H9 (cell line): Measurements from ENCODE around the gene RBMS3. TPM values are rescaled to one million over a fixed set of nuclear protein-coding genes. Genes with fewer than 3 reads are reported as not detected.

Experiments
- DNase-seq: peaks from one replicate; pipeline ENCODE4 v3.0.0-alpha.2; 2017
- H2AFZ ChIP-seq: one replicate; pipeline ENCODE4 v1.6.1; 2013; ENCODE audit warnings: mild to moderate bottlenecking, low read length, control low read depth, moderate library complexity
- H2AK5ac ChIP-seq: 2 replicates; pipeline ENCODE4 v1.6.1; 2013; ENCODE audit warnings: low read length, control low read depth, mixed read lengths; ENCODE audit not compliant: insufficient read length
- H2BK120ac ChIP-seq: one replicate; pipeline ENCODE4 v1.6.1; 2013; ENCODE audit warnings: low read depth, mild to moderate bottlenecking, low read length, control low read depth, inconsistent platforms; ENCODE audit not compliant: poor library complexity, severe bottlenecking
- H2BK12ac ChIP-seq: 2 replicates; pipeline ENCODE4 v1.6.1; 2013; ENCODE audit warnings: low read length, control low read depth, mixed read lengths, low read depth; ENCODE audit not compliant: insufficient read length
- H2BK15ac ChIP-seq: 2 replicates; pipeline ENCODE4 v1.6.1; 2013; ENCODE audit warnings: low read depth, low read length, control low read depth
- H2BK20ac ChIP-seq: one replicate; pipeline ENCODE4 v1.6.1; 2013; ENCODE audit warnings: low read depth, mild to moderate bottlenecking, low read length, control low read depth, inconsistent platforms; ENCODE audit not compliant: poor library complexity, severe bottlenecking
- H2BK5ac ChIP-seq: 2 replicates; pipeline ENCODE4 v1.6.1; 2013; ENCODE audit warnings: low read length, control low read depth, mixed read lengths; ENCODE audit not compliant: insufficient read length
- H3K14ac ChIP-seq: 2 replicates; pipeline ENCODE4 v1.6.1; 2013; ENCODE audit warnings: low read length, control low read depth; ENCODE audit not compliant: insufficient read depth
- H3K18ac ChIP-seq: 2 replicates; pipeline ENCODE4 v1.6.1; 2013; ENCODE audit warnings: low read depth, mild to moderate bottlenecking, mixed read lengths, low read length, control low read depth; ENCODE audit not compliant: insufficient read length
- H3K23ac ChIP-seq: 2 replicates; pipeline ENCODE4 v1.6.1; 2013; ENCODE audit warnings: low read length, control low read depth, mixed read lengths, low read depth; ENCODE audit not compliant: insufficient read length
- H3K23me2 ChIP-seq: 2 replicates; pipeline ENCODE4 v1.6.1; 2013; ENCODE audit warnings: low read depth, mild to moderate bottlenecking, mixed read lengths, low read length, control low read depth; ENCODE audit not compliant: insufficient read length, poor library complexity, severe bottlenecking
- H3K27ac ChIP-seq: 2 replicates; pipeline ENCODE4 v1.5.1; 2013; ENCODE audit warnings: low read length, control low read depth, mixed read lengths, low read depth; ENCODE audit not compliant: insufficient read length
- H3K27me3 ChIP-seq: 2 replicates; pipeline ENCODE4 v1.6.1; 2013; ENCODE audit warnings: low read length, control low read depth, inconsistent platforms; ENCODE audit not compliant: insufficient read depth
- H3K4ac ChIP-seq: 2 replicates; pipeline ENCODE4 v1.6.1; 2013; ENCODE audit warnings: low read depth, mild to moderate bottlenecking, control low read depth, inconsistent platforms, low read length, moderate library complexity
- H3K4me1 ChIP-seq: 2 replicates; pipeline ENCODE4 v1.6.1; 2013; ENCODE audit warnings: low read length, control low read depth, inconsistent platforms; ENCODE audit not compliant: insufficient read depth
- H3K4me2 ChIP-seq: 2 replicates; pipeline ENCODE4 v1.6.1; 2013; ENCODE audit warnings: low read length, control low read depth, mixed read lengths; ENCODE audit not compliant: insufficient read length, insufficient read depth
- H3K56ac ChIP-seq: 2 replicates; pipeline ENCODE4 v1.6.1; 2013; ENCODE audit warnings: low read depth, mild to moderate bottlenecking, mixed read lengths, low read length, control low read depth; ENCODE audit not compliant: insufficient read length
- H3K79me1 ChIP-seq: 2 replicates; pipeline ENCODE4 v1.6.1; 2013; ENCODE audit warnings: low read depth, mild to moderate bottlenecking, moderate library complexity, low read length, control low read depth, inconsistent platforms; ENCODE audit not compliant: insufficient read depth, poor library complexity, severe bottlenecking
- H3K79me2 ChIP-seq: 2 replicates; pipeline ENCODE4 v1.6.1; 2013; ENCODE audit warnings: low read length, control low read depth, inconsistent platforms; ENCODE audit not compliant: insufficient read depth
- H3K9ac ChIP-seq: 2 replicates; pipeline ENCODE4 v1.6.1; 2013; ENCODE audit warnings: low read length, control low read depth, mixed read lengths; ENCODE audit not compliant: insufficient read length; ENCODE audit errors: extremely low read depth
- H3K9me3 ChIP-seq: one replicate; pipeline ENCODE4 v1.6.1; 2013; ENCODE audit warnings: low read depth, low read length, inconsistent platforms; ENCODE audit not compliant: control insufficient read depth
- H3T11ph ChIP-seq: one replicate; pipeline ENCODE4 v1.6.1; 2013; ENCODE audit warnings: mild to moderate bottlenecking, low read length, control low read depth, inconsistent platforms
- H4K20me1 ChIP-seq: one replicate; pipeline ENCODE4 v1.6.1; 2013; ENCODE audit not compliant: control insufficient read depth, insufficient read length, insufficient read depth
- H4K5ac ChIP-seq: 2 replicates; pipeline ENCODE4 v1.6.1; 2013; ENCODE audit warnings: low read depth, mild to moderate bottlenecking, mixed read lengths, low read length, control low read depth; ENCODE audit not compliant: insufficient read length
- H4K8ac ChIP-seq: replicated peaks from 2 replicates; pipeline ENCODE4 v1.6.1; 2013; ENCODE audit warnings: low read length, control low read depth, mixed read lengths, low read depth; ENCODE audit not compliant: insufficient read length
- H4K91ac ChIP-seq: 2 replicates; pipeline ENCODE4 v1.6.1; 2013; ENCODE audit warnings: low read depth, mild to moderate bottlenecking, moderate library complexity, mixed read lengths, low read length, control low read depth; ENCODE audit not compliant: insufficient read length
- H3K27ac Mint-ChIP-seq, 3 experiments: 2 replicates in 2 of 3; 3 replicates in 1 of 3; pipeline ENCODE4 v1.8.0; 2020 to 2021; ENCODE audit warnings: mixed read lengths in 3 of 3, mild to moderate bottlenecking in 1 of 3, moderate library complexity in 1 of 3
- H3K27me3 Mint-ChIP-seq: 2 replicates; pipeline ENCODE4 v1.8.0; 2021; ENCODE audit warnings: low read depth, mild to moderate bottlenecking, moderate library complexity, mixed read lengths
- H3K36me3 Mint-ChIP-seq, 3 experiments: 2 replicates in 2 of 3; 3 replicates in 1 of 3; pipeline ENCODE4 v1.8.0; 2020 to 2021; ENCODE audit warnings: low read depth in 3 of 3, mixed read lengths in 3 of 3; ENCODE audit not compliant: insufficient read depth in 1 of 3
- H3K4me1 Mint-ChIP-seq, 2 experiments: 2 replicates each; pipeline ENCODE4 v1.8.0; 2020; ENCODE audit warnings: mixed read lengths in 2 of 2
- H3K4me3 Mint-ChIP-seq, 2 experiments: 2 replicates in 1 of 2; 3 replicates in 1 of 2; pipeline ENCODE4 v1.8.0; 2020 to 2021; ENCODE audit warnings: mild to moderate bottlenecking in 2 of 2, mixed read lengths in 2 of 2, moderate library complexity in 1 of 2
- H3K9me3 Mint-ChIP-seq, 2 experiments: 2 replicates in 1 of 2; 3 replicates in 1 of 2; pipeline ENCODE4 v1.8.0; 2020; ENCODE audit warnings: mild to moderate bottlenecking in 2 of 2, mixed read lengths in 2 of 2, moderate library complexity in 1 of 2
- WGBS: extraction: QIAGEN DNeasy Blood & Tissue Kit; methylation state at CpG from one replicate; pipeline ENCODE4 v1.1.7; 2013; ENCODE audit warnings: missing lambda C conversion rate, low lambda C conversion rate, mixed read lengths; ENCODE audit not compliant: insufficient read length; ENCODE audit errors: extremely low coverage; 5-methylcytosine and 5-hydroxymethylcytosine counted together
- total RNA-seq: library from RNA; stranded (reverse); gene quantifications from 2 replicates; pipeline ENCODE4 v1.2.1, GENCODE V29; 2021
- TF ChIP-seq, protein P1 (sequence below): fragments of 200-600 bp; sonication (generic); conservative IDR thresholded peaks from 3 replicates; pipeline ENCODE4 v1.8.0; 2021; ENCODE audit warnings: antibody characterized with exemption, mild to moderate bottlenecking

The RBMS3 gene
- total RNA-seq, 1 experiment from 2014 or later: 8.1 TPM

GRCh38 chr3:29977360-29977759 is 696.5 kb downstream of the RBMS3 start:
- Histone ChIP-seq H3K9ac (no peak overlapping the region), H3K79me1 (no peaks in the 10 kb centered on the region), H3T11ph (no peak overlapping the region), H3K4me2 (no peak overlapping the region), H3K14ac (no peak overlapping the region), H2AK5ac (no peak overlapping the region), H3K18ac (no peak overlapping the region), H3K27me3 (no peaks in the 10 kb centered on the region), H3K56ac (no peak overlapping the region), H4K20me1 (no peaks in the 10 kb centered on the region), H3K9me3 (peaks cover 7% of the 10 kb centered on the region), H3K79me2 (no peaks in the 10 kb centered on the region), H2BK15ac (no peak overlapping the region), H4K91ac (no peak overlapping the region), H3K4ac (no peak overlapping the region), H2BK12ac (no peak overlapping the region), H3K23me2 (no peaks in the 10 kb centered on the region), H3K27ac (no peak overlapping the region), H2BK20ac (no peak overlapping the region), H4K8ac (no peak overlapping the region), H4K5ac (no peak overlapping the region), H2AFZ (no peak overlapping the region), H3K23ac (no peak overlapping the region), H2BK5ac (no peak overlapping the region), H3K4me1 (peaks cover 2% of the 10 kb centered on the region; the same call in 1 of the 2 replicates), H2BK120ac (no peak overlapping the region)
- Mint-ChIP-seq H3K27ac (no peak overlapping the region), H3K36me3 (peaks cover 14 to 23% (median 18%) of the 10 kb centered on the region in 3 experiments), H3K4me1 (peaks cover 18 to 20% of the 10 kb centered on the region in 2 experiments), H3K4me3 (no peak overlapping the region), H3K9me3 (peaks cover 15 to 18% of the 10 kb centered on the region in 2 experiments), H3K27me3 (no peaks in the 10 kb centered on the region)
- no CpG with 5 or more reads among the region's 2 CpGs for WGBS
- TF ChIP-seq, protein P1, sequence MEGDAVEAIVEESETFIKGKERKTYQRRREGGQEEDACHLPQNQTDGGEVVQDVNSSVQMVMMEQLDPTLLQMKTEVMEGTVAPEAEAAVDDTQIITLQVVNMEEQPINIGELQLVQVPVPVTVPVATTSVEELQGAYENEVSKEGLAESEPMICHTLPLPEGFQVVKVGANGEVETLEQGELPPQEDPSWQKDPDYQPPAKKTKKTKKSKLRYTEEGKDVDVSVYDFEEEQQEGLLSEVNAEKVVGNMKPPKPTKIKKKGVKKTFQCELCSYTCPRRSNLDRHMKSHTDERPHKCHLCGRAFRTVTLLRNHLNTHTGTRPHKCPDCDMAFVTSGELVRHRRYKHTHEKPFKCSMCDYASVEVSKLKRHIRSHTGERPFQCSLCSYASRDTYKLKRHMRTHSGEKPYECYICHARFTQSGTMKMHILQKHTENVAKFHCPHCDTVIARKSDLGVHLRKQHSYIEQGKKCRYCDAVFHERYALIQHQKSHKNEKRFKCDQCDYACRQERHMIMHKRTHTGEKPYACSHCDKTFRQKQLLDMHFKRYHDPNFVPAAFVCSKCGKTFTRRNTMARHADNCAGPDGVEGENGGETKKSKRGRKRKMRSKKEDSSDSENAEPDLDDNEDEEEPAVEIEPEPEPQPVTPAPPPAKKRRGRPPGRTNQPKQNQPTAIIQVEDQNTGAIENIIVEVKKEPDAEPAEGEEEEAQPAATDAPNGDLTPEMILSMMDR: no peak
- no peak for DNase-seq
